ENCODE measurements around the gene ODF2. TPM values are rescaled to one million over a fixed set of nuclear protein-coding genes. Genes with fewer than 3 reads are reported as not detected.
"Not testable (repeated sequence)": the region's sequence is repeated elsewhere in the genome, so short reads cannot be mapped to it uniquely, and the experiment has no call there.

Gene ODF2
- total RNA-seq, 1 donor, result 18.1 TPM

DNA sequence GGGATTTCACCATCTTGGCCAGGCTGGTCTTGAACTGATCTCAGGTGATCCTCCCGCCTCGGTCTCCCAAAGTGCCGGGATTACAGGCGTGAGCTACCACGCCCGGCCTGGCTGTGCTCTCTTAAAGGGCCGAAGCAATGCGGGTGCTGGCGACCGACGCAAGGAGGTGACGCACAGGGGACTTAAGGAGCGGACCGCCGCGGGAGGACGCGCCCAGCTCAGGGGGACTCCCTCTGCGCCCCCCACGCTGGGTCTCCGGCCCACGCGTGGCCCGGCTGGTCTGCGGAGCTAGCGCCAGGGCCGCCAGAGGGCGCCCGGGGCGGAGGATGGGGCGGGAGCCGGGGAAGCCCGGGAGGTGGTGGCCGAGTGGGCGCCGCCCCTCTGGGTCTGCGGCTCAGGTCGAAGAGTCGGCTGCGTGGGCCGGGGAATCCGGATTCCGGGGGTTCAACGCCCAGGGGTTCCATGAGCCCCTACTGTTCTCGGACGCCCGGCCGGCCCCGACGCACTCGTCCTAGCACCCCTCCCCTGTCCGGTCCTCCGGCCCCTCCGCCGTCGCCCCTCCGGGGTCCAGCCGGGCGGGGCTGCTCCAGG lies 35.7 kb upstream of the ODF2 start:
- H3K4me1 ChIP-seq (ENCODE audit: insufficient read depth, low read length), result peaks cover 26% of the 10 kb centered on the region
- H3K9me3 ChIP-seq (ENCODE audit: low read depth, low read length), result no peaks in the 10 kb centered on the region
- H3K4me3 ChIP-seq (ENCODE audit: low read length), result peak overlapping the region; percentile 65
- peaks cover 18% of the 10 kb centered on the region for H3K27me3 ChIP-seq (ENCODE audit: insufficient read depth, low read length)

GRCh38 chr9:128420651-128421481 lies 34.9 kb upstream of the ODF2 start, which contains the start of gene CERCAM:
CERCAM (plus strand) TSS chr9:128420857; CDS start chr9:128420878, 21 bp downstream.
- Histone ChIP-seq H3K4me1 (ENCODE audit: insufficient read depth, low read length) (peaks cover 26% of the 10 kb centered on the region), H3K9me3 (ENCODE audit: low read depth, low read length) (no peaks in the 10 kb centered on the region), H3K4me3 (ENCODE audit: low read length) (peak within 1 kb of the TSS; percentile 65), H3K27me3 (ENCODE audit: insufficient read depth, low read length) (peaks cover 18% of the 10 kb centered on the region)

- peaks cover 26% of the 10 kb centered on the region for H3K4me1 ChIP-seq (ENCODE audit: insufficient read depth, low read length)
- H3K27me3 ChIP-seq (ENCODE audit: insufficient read depth, low read length), result peaks cover 15% of the 10 kb centered on the region
- no peaks in the 10 kb centered on the region for H3K9me3 ChIP-seq (ENCODE audit: low read depth, low read length)
- H3K4me3 ChIP-seq (ENCODE audit: low read length), result no peak overlapping the region
These were observed 34.3 kb upstream of the ODF2 start for GRCh38 chr9:128421482-128421996.

DNA sequence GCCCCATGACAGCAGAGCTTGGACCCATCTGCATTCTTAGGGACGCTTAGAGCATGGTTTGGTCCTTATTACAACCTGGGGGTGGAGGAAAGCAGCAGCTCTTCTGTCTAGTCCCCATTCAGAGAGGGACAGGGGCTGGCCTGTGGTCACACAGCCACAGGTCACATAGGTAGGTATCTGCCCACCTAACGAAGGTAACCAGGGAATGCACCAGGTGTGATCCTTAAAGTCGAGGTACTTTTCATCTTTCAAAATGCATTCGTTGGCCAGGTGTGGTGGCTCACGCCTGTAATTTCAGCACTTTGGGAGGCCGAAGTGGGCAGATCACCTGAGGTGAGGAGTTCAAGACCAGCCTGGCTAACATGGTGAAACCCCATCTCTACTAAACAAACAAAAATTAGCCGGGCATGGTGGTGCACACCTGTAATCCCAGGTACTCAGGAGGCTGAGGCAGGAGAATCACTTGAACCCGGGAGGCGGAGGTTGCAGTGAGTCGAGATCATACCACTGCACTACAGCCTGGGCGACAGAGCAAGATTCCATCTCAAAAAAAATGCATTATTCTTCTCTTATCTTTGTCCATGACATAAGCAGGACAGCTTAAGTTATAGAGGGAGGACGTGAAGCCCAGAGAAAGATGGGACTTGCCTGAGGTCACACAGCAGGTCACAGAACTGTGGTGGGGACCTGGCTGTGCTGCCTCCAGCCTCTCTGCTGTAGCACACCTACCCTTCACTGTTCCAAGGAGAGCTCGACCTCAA lies 33.6 kb upstream of the ODF2 start:
- Histone ChIP-seq H3K4me1 (ENCODE audit: insufficient read depth, low read length) (peaks cover 26% of the 10 kb centered on the region), H3K27me3 (ENCODE audit: insufficient read depth, low read length) (peaks cover 13% of the 10 kb centered on the region)
- H3K9me3 ChIP-seq (ENCODE audit: low read depth, low read length); H3K4me3 ChIP-seq (ENCODE audit: low read length): not testable (repeated sequence)

GRCh38 chr9:128422783-128423150 lies 33.0 kb upstream of the ODF2 start:
- H3K27me3 ChIP-seq (ENCODE audit: insufficient read depth, low read length), result peaks cover 13% of the 10 kb centered on the region
- no peak overlapping the region for H3K4me3 ChIP-seq (ENCODE audit: low read length)
- H3K9me3 ChIP-seq (ENCODE audit: low read depth, low read length), result no peaks in the 10 kb centered on the region

DNA sequence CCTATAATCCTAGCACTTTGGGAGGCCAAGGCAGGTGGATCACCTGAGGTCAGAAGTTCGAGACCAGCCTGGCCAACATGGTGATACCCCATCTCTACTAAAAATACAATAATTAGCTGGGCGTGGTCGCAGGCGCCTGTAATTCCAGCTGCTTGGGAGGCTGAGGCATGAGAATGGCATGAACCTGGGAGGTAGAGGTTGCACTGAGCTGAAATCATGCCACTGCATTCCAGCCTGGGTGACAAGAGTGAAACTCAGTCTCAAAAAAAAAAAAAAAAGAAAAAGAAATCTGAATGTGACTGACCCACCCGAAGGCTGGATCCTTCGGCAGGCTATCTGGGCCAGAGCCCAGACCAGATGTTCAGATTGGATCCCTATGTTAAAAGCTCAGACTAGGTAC lies 32.5 kb upstream of the ODF2 start:
- not testable (repeated sequence) for H3K9me3 ChIP-seq (ENCODE audit: low read depth, low read length); H3K4me3 ChIP-seq (ENCODE audit: low read length)
- Histone ChIP-seq H3K27me3 (ENCODE audit: insufficient read depth, low read length) (peaks cover 13% of the 10 kb centered on the region), H3K4me1 (ENCODE audit: insufficient read depth, low read length) (peaks cover 26% of the 10 kb centered on the region)

More at GRCh38 chr9:128422783-128423150, 33.0 kb upstream of the ODF2 start:
- peaks cover 26% of the 10 kb centered on the region for H3K4me1 ChIP-seq (ENCODE audit: insufficient read depth, low read length)

DNA sequence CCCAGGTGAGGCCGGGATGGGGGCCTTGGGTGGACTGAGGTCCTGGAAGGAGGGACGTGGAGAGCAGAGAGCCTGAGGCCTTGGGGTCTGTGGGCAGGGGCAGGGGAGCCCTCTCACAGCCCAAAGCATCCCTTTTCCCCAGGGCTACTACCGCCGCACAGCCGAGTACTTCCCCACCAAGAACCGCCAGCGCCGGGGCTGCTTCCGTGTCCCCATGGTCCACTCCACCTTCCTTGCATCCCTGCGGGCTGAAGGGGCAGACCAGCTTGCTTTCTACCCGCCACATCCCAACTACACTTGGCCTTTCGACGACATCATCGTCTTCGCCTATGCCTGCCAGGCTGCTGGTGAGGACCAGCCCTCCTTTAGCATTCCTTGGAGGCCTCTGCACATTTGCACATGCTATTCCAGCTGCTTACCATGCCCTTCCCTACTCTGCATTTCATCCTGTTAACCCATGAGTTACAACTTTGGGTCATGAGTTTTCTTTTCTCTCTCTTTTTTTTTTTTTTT lies 31.5 kb upstream of the ODF2 start:
- Histone ChIP-seq H3K9me3 (ENCODE audit: low read depth, low read length) (no peaks in the 10 kb centered on the region), H3K27me3 (ENCODE audit: insufficient read depth, low read length) (peaks cover 7% of the 10 kb centered on the region), H3K4me1 (ENCODE audit: insufficient read depth, low read length) (peaks cover 20% of the 10 kb centered on the region), H3K4me3 (ENCODE audit: low read length) (no peak overlapping the region)

DNA sequence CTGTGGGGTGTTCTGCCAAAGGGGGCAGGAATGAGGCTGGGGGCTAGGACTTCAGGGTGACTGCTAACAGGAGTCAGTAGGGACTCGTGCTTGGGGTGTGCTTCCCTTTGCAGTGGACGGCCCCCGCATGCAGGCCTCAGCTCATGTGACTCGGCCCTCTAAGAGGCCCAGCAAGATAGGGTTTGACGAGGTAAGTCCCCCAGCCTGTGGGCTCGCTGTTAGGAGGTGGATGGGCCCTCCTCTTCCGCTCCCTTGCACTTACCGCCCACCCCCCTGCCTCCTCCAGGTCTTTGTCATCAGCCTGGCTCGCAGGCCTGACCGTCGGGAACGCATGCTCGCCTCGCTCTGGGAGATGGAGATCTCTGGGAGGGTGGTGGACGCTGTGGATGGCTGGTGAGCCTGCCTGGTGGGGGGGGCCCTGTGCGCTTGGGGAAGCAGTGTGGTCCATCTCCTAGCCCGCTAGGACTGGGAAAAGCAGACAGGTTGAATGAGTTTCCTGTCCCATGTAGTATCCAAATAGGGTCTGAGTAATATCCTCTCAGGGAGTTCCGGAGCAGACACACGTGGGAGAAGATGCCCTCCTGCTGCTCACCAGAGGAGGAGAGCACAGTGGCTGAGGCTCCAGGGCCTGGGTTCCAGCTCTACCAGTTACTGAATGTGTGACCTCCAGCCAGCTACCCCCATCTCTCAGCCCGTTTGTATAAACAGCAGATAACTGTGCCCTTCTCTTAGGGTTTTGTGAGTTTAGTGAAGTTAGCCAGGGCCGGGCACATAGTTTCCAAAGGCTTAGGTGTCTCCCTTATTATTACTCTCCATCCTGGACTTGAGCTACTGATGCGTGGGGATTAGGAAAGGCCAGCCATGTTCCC lies 26.9 kb upstream of the ODF2 start:
- no peak overlapping the region for H3K4me3 ChIP-seq (ENCODE audit: low read length)
- H3K27me3 ChIP-seq (ENCODE audit: insufficient read depth, low read length), result no peaks in the 10 kb centered on the region
- H3K9me3 ChIP-seq (ENCODE audit: low read depth, low read length), result no peaks in the 10 kb centered on the region
- H3K4me1 ChIP-seq (ENCODE audit: insufficient read depth, low read length), result no peaks in the 10 kb centered on the region

DNA sequence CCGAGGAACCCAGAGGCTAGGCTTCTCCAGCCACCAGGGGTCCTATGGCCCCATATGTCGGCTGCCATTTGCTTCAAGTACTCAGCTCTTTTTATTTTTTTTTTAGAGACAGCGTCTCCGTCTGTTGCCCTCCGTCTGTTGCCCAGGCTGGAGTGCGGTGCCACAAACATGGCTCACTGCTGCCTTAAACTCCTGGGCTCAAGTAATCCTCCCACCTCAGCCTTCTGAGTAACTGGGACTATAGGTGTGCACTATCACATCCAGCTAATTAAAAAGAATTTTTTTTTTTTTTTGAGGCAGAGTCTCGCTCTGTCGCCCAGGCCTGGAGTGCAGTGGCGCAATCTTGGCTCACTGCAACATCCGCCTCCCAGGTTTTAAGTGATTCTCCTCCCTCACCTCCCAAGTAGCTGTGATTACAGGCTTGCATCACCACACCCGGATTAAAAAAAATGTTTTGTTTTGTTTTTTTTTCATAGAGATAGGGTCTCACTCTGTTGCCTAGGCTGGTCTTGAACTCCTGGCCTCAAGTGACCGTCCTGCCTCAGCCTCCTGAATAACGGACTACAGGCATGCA lies 26.2 kb upstream of the ODF2 start:
- no peaks in the 10 kb centered on the region for H3K9me3 ChIP-seq (ENCODE audit: low read depth, low read length)
- H3K4me1 ChIP-seq (ENCODE audit: insufficient read depth, low read length), result no peaks in the 10 kb centered on the region
- no peaks in the 10 kb centered on the region for H3K27me3 ChIP-seq (ENCODE audit: insufficient read depth, low read length)
- no peak overlapping the region for H3K4me3 ChIP-seq (ENCODE audit: low read length)

GRCh38 chr9:128431207-128431606 lies 24.6 kb upstream of the ODF2 start:
- Histone ChIP-seq H3K4me3 (ENCODE audit: low read length) (no peak overlapping the region), H3K9me3 (ENCODE audit: low read depth, low read length) (no peaks in the 10 kb centered on the region), H3K27me3 (ENCODE audit: insufficient read depth, low read length) (no peaks in the 10 kb centered on the region), H3K4me1 (ENCODE audit: insufficient read depth, low read length) (no peaks in the 10 kb centered on the region)

- H3K9me3 ChIP-seq (ENCODE audit: low read depth, low read length), result no peaks in the 10 kb centered on the region
- no peaks in the 10 kb centered on the region for H3K27me3 ChIP-seq (ENCODE audit: insufficient read depth, low read length)
- no peak overlapping the region for H3K4me3 ChIP-seq (ENCODE audit: low read length)
- peaks cover 7% of the 10 kb centered on the region for H3K4me1 ChIP-seq (ENCODE audit: insufficient read depth, low read length)
These were observed 21.5 kb upstream of the ODF2 start for GRCh38 chr9:128434340-128434739.

GRCh38 chr9:128435611-128436010 lies 20.2 kb upstream of the ODF2 start:
- no peaks in the 10 kb centered on the region for H3K9me3 ChIP-seq (ENCODE audit: low read depth, low read length)
- no peaks in the 10 kb centered on the region for H3K27me3 ChIP-seq (ENCODE audit: insufficient read depth, low read length)
- peaks cover 7% of the 10 kb centered on the region for H3K4me1 ChIP-seq (ENCODE audit: insufficient read depth, low read length)
- H3K4me3 ChIP-seq (ENCODE audit: low read length), result no peak overlapping the region

GRCh38 chr9:128438343-128439109 lies 17.3 kb upstream of the ODF2 start:
- Histone ChIP-seq H3K27me3 (ENCODE audit: insufficient read depth, low read length) (no peaks in the 10 kb centered on the region), H3K4me1 (ENCODE audit: insufficient read depth, low read length) (peaks cover 7% of the 10 kb centered on the region), H3K4me3 (ENCODE audit: low read length) (no peak overlapping the region), H3K9me3 (ENCODE audit: low read depth, low read length) (no peaks in the 10 kb centered on the region)
